ENCODE results near the gene GPRASP1. TPM values are rescaled to one million over a fixed set of nuclear protein-coding genes. Genes with fewer than 3 reads are reported as not detected.

Gene GPRASP1
- total and polyA plus RNA-seq, 2 of the 13 experiments (the other 11 are each of a cell fraction or from before 2014, with no cell fraction given) = 0.38 to 1.4 TPM

DNA sequence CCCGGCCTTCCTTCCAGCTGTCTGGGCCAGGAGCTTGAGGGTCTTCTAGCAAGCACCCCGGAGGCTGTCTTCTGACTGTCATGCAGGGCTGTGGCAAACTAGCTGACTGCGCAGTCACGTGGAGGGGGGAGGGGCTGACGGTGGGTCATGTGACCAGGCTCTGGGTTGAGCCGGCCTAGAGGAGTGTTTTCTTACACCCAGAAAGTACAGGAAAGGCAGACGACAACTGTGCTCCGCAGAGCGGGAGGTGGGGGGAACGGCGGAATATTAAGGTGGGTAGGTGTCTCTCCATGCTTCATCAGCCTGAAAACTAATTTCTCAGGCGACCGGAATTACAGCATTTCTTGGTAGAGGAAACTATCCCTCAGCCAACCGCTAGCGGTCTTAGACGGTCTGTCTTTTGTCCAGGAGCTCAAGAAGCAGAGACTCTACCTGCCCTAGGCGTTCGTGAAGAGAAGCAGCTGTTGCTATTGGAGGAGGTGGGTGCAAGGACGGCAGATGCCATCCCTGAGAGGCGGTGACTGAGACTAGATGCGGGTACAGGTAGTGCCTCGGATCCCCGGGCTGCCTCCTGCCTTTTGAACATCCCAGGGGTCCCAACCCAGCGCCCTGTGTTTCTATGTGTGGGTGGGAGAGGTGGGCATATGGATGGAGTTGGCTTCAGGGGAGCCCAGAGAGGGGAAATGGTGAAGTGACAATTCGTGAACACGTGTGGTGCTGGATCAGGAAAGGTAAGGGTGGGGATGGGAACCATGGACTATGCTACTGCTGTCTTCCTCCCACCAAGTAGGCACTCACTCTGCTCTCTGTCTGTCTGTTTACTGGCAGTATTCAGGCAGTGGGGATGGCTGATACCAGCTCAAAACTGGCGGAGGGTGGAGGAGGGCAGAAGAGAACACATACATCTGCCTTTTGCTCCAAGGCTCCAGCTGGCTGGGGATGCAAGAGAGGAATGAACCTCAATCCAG lies 8.8 kb downstream of the GPRASP1 start (continued):
- TF ChIP-seq ZNF142 (CRISPR knock-in tag; IDR thresholded peaks at IDR 0.05) (no peak), NR2F1 (CRISPR knock-in tag; IDR thresholded peaks at IDR 0.05) (no peak), PHF20 (CRISPR knock-in tag; IDR thresholded peaks at IDR 0.05) (peak; percentile 76), MAFF (IDR thresholded peaks at IDR 0.05; ENCODE audit: low read depth, low read length) (peak; percentile 82), EP300 (IDR thresholded peaks at IDR 0.05; ENCODE audit: low read depth in 2 of 2, low read length in 2 of 2) (no peak), EP300 (CRISPR knock-in tag; IDR thresholded peaks at IDR 0.05; ENCODE audit: borderline replicate concordance) (no peak), MATR3 (CRISPR knock-in tag; IDR thresholded peaks at IDR 0.05) (no peak), POLR2G (IDR thresholded peaks at IDR 0.05; ENCODE audit: low read depth, low read length) (peak; percentile 64), SP4 (CRISPR knock-in tag; IDR thresholded peaks at IDR 0.05) (no peak), DRAP1 (CRISPR knock-in tag; IDR thresholded peaks at IDR 0.05) (0 out of 2 replicates have a peak, but pooled peaks have one; percentile 19), CENPX (CRISPR knock-in tag; IDR thresholded peaks at IDR 0.05) (no peak), ZC3H4 (CRISPR knock-in tag; IDR thresholded peaks at IDR 0.05; ENCODE audit: borderline replicate concordance) (no peak), CREBL2 (CRISPR knock-in tag; IDR thresholded peaks at IDR 0.05; ENCODE audit: borderline replicate concordance) (no peak), GFI1 (CRISPR knock-in tag; IDR thresholded peaks at IDR 0.05; ENCODE audit: borderline replicate concordance) (no peak), NCOR1 (IDR thresholded peaks at IDR 0.05; ENCODE audit: borderline replicate concordance, low read length) (no peak), REXO4 (CRISPR knock-in tag; IDR thresholded peaks at IDR 0.05; ENCODE audit: borderline replicate concordance) (no peak)
- TF ChIP-seq, protein P1, sequence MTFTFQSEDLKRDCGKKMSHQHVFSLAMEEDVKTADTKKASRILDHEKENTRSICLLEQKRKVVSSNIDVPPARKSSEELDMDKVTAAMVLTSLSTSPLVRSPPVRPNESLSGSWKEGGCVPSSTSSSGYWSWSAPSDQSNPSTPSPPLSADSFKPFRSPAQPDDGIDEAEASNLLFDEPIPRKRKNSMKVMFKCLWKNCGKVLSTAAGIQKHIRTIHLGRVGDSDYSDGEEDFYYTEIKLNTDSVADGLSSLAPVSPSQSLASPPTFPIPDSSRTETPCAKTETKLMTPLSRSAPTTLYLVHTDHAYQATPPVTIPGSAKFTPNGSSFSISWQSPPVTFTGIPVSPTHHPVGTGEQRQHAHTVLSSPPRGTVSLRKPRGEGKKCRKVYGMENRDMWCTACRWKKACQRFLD (CRISPR knock-in tag; IDR thresholded peaks at IDR 0.05; ENCODE audit: borderline replicate concordance) = no peak
- TF ChIP-seq, protein P2, sequence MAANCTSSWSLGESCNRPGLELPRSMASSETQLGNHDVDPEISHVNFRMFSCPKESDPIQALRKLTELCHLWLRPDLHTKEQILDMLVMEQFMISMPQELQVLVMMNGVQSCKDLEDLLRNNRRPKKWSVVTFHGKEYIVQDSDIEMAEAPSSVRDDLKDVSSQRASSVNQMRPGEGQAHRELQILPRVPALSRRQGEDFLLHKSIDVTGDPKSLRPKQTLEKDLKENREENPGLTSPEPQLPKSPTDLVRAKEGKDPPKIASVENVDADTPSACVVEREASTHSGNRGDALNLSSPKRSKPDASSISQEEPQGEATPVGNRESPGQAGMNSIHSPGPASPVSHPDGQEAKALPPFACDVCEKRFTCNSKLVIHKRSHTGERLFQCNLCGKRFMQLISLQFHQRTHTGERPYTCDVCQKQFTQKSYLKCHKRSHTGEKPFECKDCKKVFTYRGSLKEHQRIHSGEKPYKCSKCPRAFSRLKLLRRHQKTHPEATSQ (CRISPR knock-in tag; IDR thresholded peaks at IDR 0.05; ENCODE audit: borderline replicate concordance) = no peak
